HEK293T (cell line): ENCODE measurements around the gene WDR93.

Experiments
- ARNT ChIP-seq: fragments of 450-650 bp; IDR thresholded peaks from 2 replicates; pipeline ENCODE4 v1.6.1; 2017; ENCODE audit warnings: mild to moderate bottlenecking
- BHLHE40 ChIP-seq: fragments of 450-650 bp; IDR thresholded peaks from 2 replicates; pipeline ENCODE4 v1.6.1; 2016; ENCODE audit warnings: mild to moderate bottlenecking, moderate library complexity, borderline replicate concordance
- CTBP1 ChIP-seq: fragments of 450-650 bp; IDR thresholded peaks from 2 replicates; pipeline ENCODE4 v1.6.1; 2016; ENCODE audit warnings: borderline replicate concordance
- ELF4 ChIP-seq: fragments of 450-650 bp; IDR thresholded peaks from 2 replicates; pipeline ENCODE4 v1.6.1; 2017; ENCODE audit warnings: antibody characterized with exemption
- FOXA1 ChIP-seq: fragments of 450-650 bp; IDR thresholded peaks from 2 replicates; pipeline ENCODE4 v1.6.1; 2016; ENCODE audit warnings: mild to moderate bottlenecking
- FOXK2 ChIP-seq: fragments of 450-650 bp; IDR thresholded peaks from 2 replicates; pipeline ENCODE4 v1.6.1; 2016; ENCODE audit warnings: mild to moderate bottlenecking
- FOXM1 ChIP-seq: fragments of 450-650 bp; IDR thresholded peaks from 2 replicates; pipeline ENCODE4 v1.6.1; 2017; ENCODE audit warnings: mild to moderate bottlenecking, borderline replicate concordance
- LEF1 ChIP-seq: fragments of 450-650 bp; IDR thresholded peaks from 2 replicates; pipeline ENCODE4 v1.6.1; 2017; ENCODE audit warnings: mild to moderate bottlenecking, borderline replicate concordance
- NFRKB ChIP-seq: fragments of 450-650 bp; IDR thresholded peaks from 2 replicates; pipeline ENCODE4 v1.6.1; 2016; ENCODE audit warnings: mild to moderate bottlenecking, moderate library complexity
- SP1 ChIP-seq: fragments of 450-650 bp; IDR thresholded peaks from 2 replicates; pipeline ENCODE4 v1.6.1; 2017
- SUZ12 ChIP-seq: fragments of 450-650 bp; IDR thresholded peaks from 2 replicates; pipeline ENCODE4 v1.6.1; 2016; ENCODE audit warnings: mild to moderate bottlenecking
- TARDBP ChIP-seq: fragments of 450-650 bp; IDR thresholded peaks from 2 replicates; pipeline ENCODE4 v1.6.1; 2016
- ZNF384 ChIP-seq: fragments of 450-650 bp; IDR thresholded peaks from 2 replicates; pipeline ENCODE4 v1.6.1; 2016
- TF ChIP-seq, protein P1 (sequence below): fragments of 450-650 bp; IDR thresholded peaks from 2 replicates; pipeline ENCODE4 v1.6.1; 2016

DNA sequence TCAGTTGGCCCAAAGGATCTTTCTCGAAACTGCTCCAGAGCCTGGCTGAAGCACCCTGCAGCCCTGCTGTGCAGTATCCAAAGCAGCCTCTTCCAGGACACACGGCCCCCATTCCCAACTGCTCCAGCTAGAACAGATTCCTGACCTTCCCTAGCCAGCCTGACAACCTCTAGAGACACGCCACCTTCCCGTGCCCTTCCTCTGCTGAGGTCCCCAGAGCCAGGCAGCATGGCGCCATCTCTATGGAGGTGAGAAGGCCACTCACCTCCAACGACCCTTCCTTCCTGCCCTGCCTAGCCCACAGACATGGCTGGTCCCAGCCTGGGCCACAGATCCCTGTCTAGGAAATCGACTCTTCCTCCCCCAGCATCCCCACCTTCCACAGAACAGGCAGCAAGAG lies 38.5 kb upstream of the WDR93 start:
- TF ChIP-seq FOXM1 (no peak), ELF4 (no peak), FOXA1 (no peak), CTBP1 (no peak), SP1 (no peak), SUZ12 (no peak), LEF1 (no peak), BHLHE40 (no peak), ARNT (no peak), ZNF384 (no peak), TARDBP (no peak), FOXK2 (no peak), NFRKB (no peak)
- TF ChIP-seq, protein P1, sequence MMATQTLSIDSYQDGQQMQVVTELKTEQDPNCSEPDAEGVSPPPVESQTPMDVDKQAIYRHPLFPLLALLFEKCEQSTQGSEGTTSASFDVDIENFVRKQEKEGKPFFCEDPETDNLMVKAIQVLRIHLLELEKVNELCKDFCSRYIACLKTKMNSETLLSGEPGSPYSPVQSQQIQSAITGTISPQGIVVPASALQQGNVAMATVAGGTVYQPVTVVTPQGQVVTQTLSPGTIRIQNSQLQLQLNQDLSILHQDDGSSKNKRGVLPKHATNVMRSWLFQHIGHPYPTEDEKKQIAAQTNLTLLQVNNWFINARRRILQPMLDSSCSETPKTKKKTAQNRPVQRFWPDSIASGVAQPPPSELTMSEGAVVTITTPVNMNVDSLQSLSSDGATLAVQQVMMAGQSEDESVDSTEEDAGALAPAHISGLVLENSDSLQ: no peak
